Suprapubic skin (tissue), 4 donors: Measurements from ENCODE around the gene LACTB. TPM values are rescaled to one million over a fixed set of nuclear protein-coding genes. Genes with fewer than 3 reads are reported as not detected.

Source experiments
- DNase-seq, 2 donors: peaks; one replicate each; pipeline ENCODE4 v3.0.0-alpha.2; 2019; ENCODE audit warnings: low spot score in 2 of 2
- H3K27ac ChIP-seq: fragments of 200-600 bp; sonication (generic); one replicate; pipeline ENCODE4 v1.5.1; 2019
- H3K27me3 ChIP-seq: fragments of 200-600 bp; sonication (generic); one replicate; pipeline ENCODE4 v1.5.1; 2019
- H3K36me3 ChIP-seq: fragments of 200-600 bp; sonication (generic); one replicate; pipeline ENCODE4 v1.5.1; 2019
- H3K4me1 ChIP-seq: fragments of 200-600 bp; sonication (generic); one replicate; pipeline ENCODE4 v1.5.1; 2019
- H3K4me3 ChIP-seq: fragments of 200-600 bp; sonication (generic); one replicate; pipeline ENCODE4 v1.5.1; 2019; ENCODE audit warnings: mild to moderate bottlenecking
- H3K9me3 ChIP-seq: fragments of 200-600 bp; sonication (generic); one replicate; pipeline ENCODE4 v1.5.1; 2019
- EP300 ChIP-seq: sonication (generic); formaldehyde crosslinking; IDR thresholded peaks from one replicate; pipeline ENCODE4 v1.6.1; 2017; ENCODE audit warnings: antibody characterized with exemption
- POLR2A ChIP-seq, 2 donors: fragments of 450-650 bp; IDR thresholded peaks; one replicate each; pipeline ENCODE4 v1.6.1; 2017; ENCODE audit warnings: antibody characterized with exemption in 2 of 2, mild to moderate bottlenecking in 2 of 2, moderate library complexity in 2 of 2
- POLR2AphosphoS5 ChIP-seq, 3 donors: sonication (generic); formaldehyde crosslinking; IDR thresholded peaks; one replicate each; pipeline ENCODE4 v1.6.1; 2017; ENCODE audit warnings: antibody characterized with exemption in 3 of 3
- WGBS: methylation state at CpG from one replicate; pipeline ENCODE4 v1.1.5; 2018; 5-methylcytosine and 5-hydroxymethylcytosine counted together
- total RNA-seq, 4 donors: library from RNA; depleted of rRNA; stranded (reverse); fragments of >200 nt; gene quantifications; one replicate each; pipeline ENCODE4 v1.1.0, GENCODE V29; 2016
- TF ChIP-seq, protein P1 (sequence below), 2 donors: fragments of 200-600 bp in 1 of 2; fragments of 450-650 bp in 1 of 2; sonication (generic) in 1 of 2; IDR thresholded peaks; one replicate each; pipeline ENCODE4 v1.5.1; 2016 to 2019; ENCODE audit warnings: antibody characterized with exemption in 2 of 2, mild to moderate bottlenecking in 1 of 2, moderate library complexity in 1 of 2

LACTB gene
- total RNA-seq, 4 donors from 2014 or later, result 11.3 to 15.9 (median 12.6) TPM

DNA sequence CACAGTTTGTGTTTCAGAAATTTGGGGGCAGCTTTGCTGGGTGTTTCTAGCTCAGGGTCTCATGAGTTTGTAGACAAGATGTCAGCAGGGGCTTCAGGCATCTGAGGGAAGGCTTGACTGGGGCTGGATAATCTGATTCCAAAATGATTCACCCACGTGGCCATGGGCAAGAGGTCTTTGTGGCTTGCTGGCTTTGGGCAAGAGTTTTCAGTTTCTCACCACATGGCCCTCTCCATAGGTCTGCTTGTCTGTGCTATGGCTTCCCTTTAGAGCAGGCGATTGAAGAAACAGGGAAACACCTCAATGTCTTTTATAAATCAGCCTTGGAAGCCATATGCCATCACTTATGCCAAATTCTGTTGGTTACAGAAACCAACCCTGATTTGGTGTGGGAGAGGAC lies 23.8 kb downstream of the LACTB start:
- H3K4me1 ChIP-seq, result no peaks in the 10 kb centered on the region
- no peaks in the 10 kb centered on the region for H3K27me3 ChIP-seq
- no peak overlapping the region for H3K4me3 ChIP-seq
- H3K9me3 ChIP-seq, result no peaks in the 10 kb centered on the region
- H3K36me3 ChIP-seq, result peaks cover 20% of the 10 kb centered on the region
- DNase-seq, result no peak
- TF ChIP-seq, protein P1, sequence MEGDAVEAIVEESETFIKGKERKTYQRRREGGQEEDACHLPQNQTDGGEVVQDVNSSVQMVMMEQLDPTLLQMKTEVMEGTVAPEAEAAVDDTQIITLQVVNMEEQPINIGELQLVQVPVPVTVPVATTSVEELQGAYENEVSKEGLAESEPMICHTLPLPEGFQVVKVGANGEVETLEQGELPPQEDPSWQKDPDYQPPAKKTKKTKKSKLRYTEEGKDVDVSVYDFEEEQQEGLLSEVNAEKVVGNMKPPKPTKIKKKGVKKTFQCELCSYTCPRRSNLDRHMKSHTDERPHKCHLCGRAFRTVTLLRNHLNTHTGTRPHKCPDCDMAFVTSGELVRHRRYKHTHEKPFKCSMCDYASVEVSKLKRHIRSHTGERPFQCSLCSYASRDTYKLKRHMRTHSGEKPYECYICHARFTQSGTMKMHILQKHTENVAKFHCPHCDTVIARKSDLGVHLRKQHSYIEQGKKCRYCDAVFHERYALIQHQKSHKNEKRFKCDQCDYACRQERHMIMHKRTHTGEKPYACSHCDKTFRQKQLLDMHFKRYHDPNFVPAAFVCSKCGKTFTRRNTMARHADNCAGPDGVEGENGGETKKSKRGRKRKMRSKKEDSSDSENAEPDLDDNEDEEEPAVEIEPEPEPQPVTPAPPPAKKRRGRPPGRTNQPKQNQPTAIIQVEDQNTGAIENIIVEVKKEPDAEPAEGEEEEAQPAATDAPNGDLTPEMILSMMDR (IDR thresholded peaks at IDR 0.05), result no peak
- TF ChIP-seq POLR2A (IDR thresholded peaks at IDR 0.05) (no peak), POLR2AphosphoS5 (IDR thresholded peaks at IDR 0.05) (no peak), EP300 (no peak)
- no peak overlapping the region for H3K27ac ChIP-seq
- WGBS, result 100% methylated on average over 2 of the region's 2 CpGs

DNA sequence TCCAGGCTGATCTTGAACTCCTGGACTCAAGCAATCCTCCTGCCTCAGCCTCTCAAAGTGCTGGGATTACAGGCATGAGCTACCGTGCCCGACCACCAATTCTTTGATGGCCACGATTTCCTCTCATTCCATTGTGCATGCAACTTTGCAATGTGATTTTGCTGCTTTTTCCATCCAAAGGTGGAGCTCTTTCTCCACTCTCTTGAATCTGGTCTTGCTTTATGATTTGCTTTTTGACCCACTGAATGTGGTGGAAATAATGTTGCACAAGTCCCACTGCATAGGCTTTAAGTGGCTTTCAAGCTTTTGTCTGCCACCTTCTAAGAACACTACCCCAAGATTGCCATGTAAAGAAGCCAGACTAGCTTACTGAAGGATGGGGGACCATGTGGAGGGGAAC lies 25.0 kb downstream of the LACTB start:
- H3K9me3 ChIP-seq, result no peaks in the 10 kb centered on the region
- no peaks in the 10 kb centered on the region for H3K4me1 ChIP-seq
- H3K36me3 ChIP-seq, result peaks cover 31% of the 10 kb centered on the region
- no peak overlapping the region for H3K27ac ChIP-seq
- DNase-seq, result no peak
- H3K4me3 ChIP-seq, result no peak overlapping the region
- H3K27me3 ChIP-seq, result no peaks in the 10 kb centered on the region
- 77% methylated on average over 3 of the region's 3 CpGs for WGBS
- no peak for TF ChIP-seq POLR2A (IDR thresholded peaks at IDR 0.05)
- no peak for TF ChIP-seq POLR2AphosphoS5 (IDR thresholded peaks at IDR 0.05)
- TF ChIP-seq, protein P1 (IDR thresholded peaks at IDR 0.05), result no peak
- no peak for TF ChIP-seq EP300

DNA sequence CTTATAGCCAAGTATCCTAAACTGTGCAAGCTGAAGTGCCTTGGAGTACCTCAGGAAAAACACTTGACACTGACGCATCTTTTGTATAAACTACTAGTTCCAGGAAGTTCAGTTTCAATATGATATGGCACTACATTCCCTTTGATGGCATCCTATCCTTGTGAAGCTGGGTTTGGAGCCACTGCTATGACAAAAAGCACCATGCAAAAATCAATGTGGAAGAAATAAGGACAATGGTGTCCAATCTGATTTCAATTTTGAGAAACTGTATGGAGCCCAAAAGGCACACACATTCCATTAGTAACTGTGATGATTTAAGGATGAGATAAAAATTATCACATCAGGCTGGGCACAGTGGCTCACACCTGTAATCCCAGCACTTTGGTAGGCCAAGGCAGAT lies 30.0 kb downstream of the LACTB start:
- no peak for TF ChIP-seq EP300
- TF ChIP-seq, protein P1 (IDR thresholded peaks at IDR 0.05), result no peak
- TF ChIP-seq POLR2AphosphoS5 (IDR thresholded peaks at IDR 0.05), result no peak
- DNase-seq, result no peak
- no peak overlapping the region for H3K4me3 ChIP-seq
- H3K4me1 ChIP-seq, result peaks cover 17% of the 10 kb centered on the region
- WGBS, result 96% methylated on average over 1 of the region's 1 CpG
- no peaks in the 10 kb centered on the region for H3K27me3 ChIP-seq
- no peak overlapping the region for H3K27ac ChIP-seq
- no peaks in the 10 kb centered on the region for H3K9me3 ChIP-seq
- H3K36me3 ChIP-seq, result peaks cover 50% of the 10 kb centered on the region

DNA sequence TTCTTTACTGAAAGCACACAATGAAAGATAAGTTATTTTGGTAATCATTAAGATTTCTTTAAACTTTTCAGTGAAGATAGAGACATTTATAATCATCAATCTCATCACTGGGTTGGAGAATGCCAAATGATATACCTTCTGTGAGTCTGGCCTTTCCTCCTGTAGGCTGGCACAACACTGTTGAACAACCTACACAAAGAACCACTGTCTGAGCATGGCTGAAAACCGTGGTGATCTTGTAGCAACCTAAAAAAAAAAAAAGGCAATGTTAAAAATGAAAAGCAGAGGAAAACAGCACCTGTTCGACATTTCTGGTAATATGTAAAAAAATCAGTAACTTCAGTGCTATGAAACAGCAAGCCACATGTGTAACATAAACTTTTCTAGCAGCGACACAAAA lies 33.8 kb downstream of the LACTB start:
- peak overlapping the region; percentile 86 for H3K4me3 ChIP-seq
- no peaks in the 10 kb centered on the region for H3K9me3 ChIP-seq
- peaks cover 35% of the 10 kb centered on the region for H3K36me3 ChIP-seq
- TF ChIP-seq EP300 (no peak), POLR2A (IDR thresholded peaks at IDR 0.05) (no peak), POLR2AphosphoS5 (IDR thresholded peaks at IDR 0.05) (no peak)
- TF ChIP-seq, protein P1 (IDR thresholded peaks at IDR 0.05), result no peak
- no peak for DNase-seq
- WGBS, result 73% methylated on average over 3 of the region's 3 CpGs
- peaks cover 17% of the 10 kb centered on the region for H3K4me1 ChIP-seq
- no peak overlapping the region for H3K27ac ChIP-seq
- H3K27me3 ChIP-seq, result no peaks in the 10 kb centered on the region

DNA sequence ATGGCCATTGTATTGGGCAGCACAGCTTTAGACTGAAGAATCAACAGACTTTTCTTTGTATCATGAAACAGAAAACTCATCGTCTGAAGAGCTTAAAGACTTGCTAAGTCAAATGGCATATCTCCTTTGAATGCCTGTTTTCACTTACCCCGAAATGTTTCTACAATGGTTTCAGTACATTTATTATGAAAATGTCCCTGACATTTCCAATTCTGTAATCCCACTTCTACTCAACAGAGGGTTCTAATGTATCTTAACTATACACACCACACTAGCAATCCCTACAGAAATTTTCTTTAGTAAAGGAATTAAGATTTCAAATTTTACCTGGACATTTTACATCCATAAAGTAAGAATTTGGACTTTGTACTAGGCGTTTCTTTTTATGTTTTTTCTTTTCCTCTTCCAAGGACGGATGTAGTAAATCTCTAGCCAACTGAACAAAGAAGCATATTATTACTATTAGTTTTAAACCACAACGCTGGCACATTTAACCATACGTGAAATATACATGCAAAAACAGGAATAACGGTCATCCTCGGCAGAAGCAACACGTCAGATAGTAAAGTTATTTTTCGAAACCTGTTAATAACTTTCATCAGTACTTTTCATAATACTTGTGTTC lies 34.5 kb downstream of the LACTB start:
- H3K4me1 ChIP-seq, result peaks cover 17% of the 10 kb centered on the region
- 7% methylated on average over 10 of the region's 10 CpGs for WGBS
- H3K27me3 ChIP-seq, result no peaks in the 10 kb centered on the region
- H3K9me3 ChIP-seq, result no peaks in the 10 kb centered on the region
- peak overlapping the region; percentile 86 for H3K4me3 ChIP-seq
- H3K36me3 ChIP-seq, result peaks cover 29% of the 10 kb centered on the region
- TF ChIP-seq POLR2AphosphoS5 (IDR thresholded peaks at IDR 0.05) (no peak), EP300 (no peak), POLR2A (IDR thresholded peaks at IDR 0.05) (no peak)
- TF ChIP-seq, protein P1 (IDR thresholded peaks at IDR 0.05), result no peak
- DNase-seq, result no peak
- peak overlapping the region; percentile 98 for H3K27ac ChIP-seq
